Urinary bladder (tissue), 4 donors: ENCODE measurements around the gene KIF5B. TPM values are rescaled to one million over a fixed set of nuclear protein-coding genes. Genes with fewer than 3 reads are reported as not detected.
"Not testable (repeated sequence)": the region's sequence is repeated elsewhere in the genome, so short reads cannot be mapped to it uniquely, and the experiment has no call there.

Experiments used
- DNase-seq: peaks from one replicate; pipeline ENCODE4 v3.0.0-alpha.2; 2015; ENCODE audit errors: extremely low spot score
- H3K27ac ChIP-seq: one replicate; pipeline ENCODE4 v1.5.1; 2013; ENCODE audit warnings: low read depth, mild to moderate bottlenecking, moderate library complexity
- H3K36me3 ChIP-seq: one replicate; pipeline ENCODE4 v1.6.1; 2013; ENCODE audit warnings: mild to moderate bottlenecking, moderate library complexity; ENCODE audit not compliant: insufficient read depth
- H3K4me1 ChIP-seq: one replicate; pipeline ENCODE4 v1.6.1; 2013; ENCODE audit warnings: mild to moderate bottlenecking, moderate library complexity; ENCODE audit not compliant: insufficient read depth
- H3K4me3 ChIP-seq: one replicate; pipeline ENCODE4 v1.5.1; 2013; ENCODE audit warnings: low read depth, low read length
- WGBS: extraction: QIAGEN DNeasy Blood & Tissue Kit; methylation state at CpG from one replicate; pipeline ENCODE4 v1.1.7; 2013; 5-methylcytosine and 5-hydroxymethylcytosine counted together
- polyA plus RNA-seq: library from polyadenylated mRNA; stranded (reverse); fragments of 200-250 nt; gene quantifications from one replicate; pipeline ENCODE4 v1.2.3, GENCODE V29; 2013
- total RNA-seq: library from RNA; depleted of rRNA; stranded (reverse); fragments of >200 nt; gene quantifications from one replicate; pipeline ENCODE4 v1.2.3, GENCODE V29; 2014
- donor health status: healthy with polysubstance abuse.
- donor health status: healthy.

Gene KIF5B
- total and polyA plus RNA-seq, 2 donors = 92.6 to 189 TPM

GRCh38 chr10:32050177-32050576 lies 6.0 kb downstream of the KIF5B start:
- 45% methylated on average over 6 of the region's 6 CpGs for WGBS
- no peak overlapping the region for H3K27ac ChIP-seq
- no peak overlapping the region for H3K4me3 ChIP-seq
- H3K4me1 ChIP-seq = no peaks in the 10 kb centered on the region
- peaks cover 4% of the 10 kb centered on the region for H3K36me3 ChIP-seq
- DNase-seq = no peak

- H3K27ac ChIP-seq = no peak overlapping the region
- WGBS = 51% methylated on average over 4 of the region's 4 CpGs
- no peaks in the 10 kb centered on the region for H3K4me1 ChIP-seq
- DNase-seq = no peak
- H3K36me3 ChIP-seq = peaks cover 4% of the 10 kb centered on the region
- H3K4me3 ChIP-seq = no peak overlapping the region
Measured at GRCh38 chr10:32049113-32049512, 7.1 kb downstream of the KIF5B start.

- no peaks in the 10 kb centered on the region for H3K4me1 ChIP-seq
- no peak overlapping the region for H3K27ac ChIP-seq
- no peak overlapping the region for H3K4me3 ChIP-seq
- peaks cover 4% of the 10 kb centered on the region for H3K36me3 ChIP-seq
- WGBS = 89% methylated on average over 1 of the region's 1 CpG
- no peak for DNase-seq
Measured at GRCh38 chr10:32048282-32048681, 7.9 kb downstream of the KIF5B start.

- DNase-seq = no peak
- Histone ChIP-seq H3K4me1 (no peaks in the 10 kb centered on the region), H3K27ac (no peak overlapping the region), H3K36me3 (peaks cover 4% of the 10 kb centered on the region), H3K4me3 (no peak overlapping the region)
Measured at GRCh38 chr10:32047881-32048280, 8.3 kb downstream of the KIF5B start.

GRCh38 chr10:32046151-32046550 lies 10.1 kb downstream of the KIF5B start:
- WGBS = 95% methylated on average over 3 of the region's 3 CpGs
- no peak overlapping the region for H3K4me3 ChIP-seq
- H3K36me3 ChIP-seq = peaks cover 4% of the 10 kb centered on the region
- no peaks in the 10 kb centered on the region for H3K4me1 ChIP-seq
- no peak for DNase-seq
- no peak overlapping the region for H3K27ac ChIP-seq

- WGBS = 70% methylated on average over 8 of the region's 8 CpGs
- not testable (repeated sequence) for H3K27ac ChIP-seq, H3K36me3 ChIP-seq, DNase-seq, H3K4me3 ChIP-seq, H3K4me1 ChIP-seq
Measured at GRCh38 chr10:32042730-32043129, 13.5 kb downstream of the KIF5B start.

GRCh38 chr10:32041290-32042028 lies 14.8 kb downstream of the KIF5B start:
- peak overlapping the region; percentile 23 for H3K27ac ChIP-seq
- WGBS = 51% methylated on average over 1 of the region's 1 CpG
- H3K4me3 ChIP-seq = no peak overlapping the region
- DNase-seq = no peak
- no peaks in the 10 kb centered on the region for H3K4me1 ChIP-seq
- H3K36me3 ChIP-seq = peaks cover 3% of the 10 kb centered on the region

- DNase-seq = no peak
- no peak overlapping the region for H3K4me3 ChIP-seq
- H3K4me1 ChIP-seq = no peaks in the 10 kb centered on the region
- no peaks in the 10 kb centered on the region for H3K36me3 ChIP-seq
- no peak overlapping the region for H3K27ac ChIP-seq
- WGBS = 81% methylated on average over 1 of the region's 1 CpG
Measured at GRCh38 chr10:32039734-32040133, 16.5 kb downstream of the KIF5B start.

- Histone ChIP-seq H3K27ac (no peak overlapping the region), H3K4me1 (no peaks in the 10 kb centered on the region), H3K36me3 (no peaks in the 10 kb centered on the region), H3K4me3 (no peak overlapping the region)
- no peak for DNase-seq
- 51% methylated on average over 3 of the region's 3 CpGs for WGBS
Measured at GRCh38 chr10:32038777-32039176, 17.4 kb downstream of the KIF5B start.

GRCh38 chr10:32036922-32037321 lies 19.3 kb downstream of the KIF5B start:
- H3K36me3 ChIP-seq = no peaks in the 10 kb centered on the region

GRCh38 chr10:32035038-32035437 lies 21.2 kb downstream of the KIF5B start:
- H3K4me1 ChIP-seq = no peaks in the 10 kb centered on the region
- DNase-seq = no peak
- WGBS = 80% methylated on average over 1 of the region's 1 CpG

More at GRCh38 chr10:32036922-32037321, 19.3 kb downstream of the KIF5B start:
- no peak overlapping the region for H3K4me3 ChIP-seq
- no peak for DNase-seq
- H3K27ac ChIP-seq = no peak overlapping the region
- no peaks in the 10 kb centered on the region for H3K4me1 ChIP-seq
- WGBS = 84% methylated on average over 4 of the region's 4 CpGs

GRCh38 chr10:32033171-32033570 lies 23.1 kb downstream of the KIF5B start:
- DNase-seq = no peak
- Histone ChIP-seq H3K36me3 (peaks cover 3% of the 10 kb centered on the region), H3K4me1 (no peaks in the 10 kb centered on the region), H3K4me3 (no peak overlapping the region), H3K27ac (no peak overlapping the region)
- 84% methylated on average over 5 of the region's 5 CpGs for WGBS

More at GRCh38 chr10:32035038-32035437, 21.2 kb downstream of the KIF5B start:
- H3K27ac ChIP-seq = no peak overlapping the region
- no peaks in the 10 kb centered on the region for H3K36me3 ChIP-seq
- no peak overlapping the region for H3K4me3 ChIP-seq

- no peak for DNase-seq
- 93% methylated on average over 4 of the region's 4 CpGs for WGBS
- no peak overlapping the region for H3K27ac ChIP-seq
- H3K36me3 ChIP-seq = peaks cover 5% of the 10 kb centered on the region
- no peak overlapping the region for H3K4me3 ChIP-seq
- no peaks in the 10 kb centered on the region for H3K4me1 ChIP-seq
Measured at GRCh38 chr10:32031920-32032319, 24.3 kb downstream of the KIF5B start.

- Histone ChIP-seq H3K27ac (no peak overlapping the region), H3K36me3 (peaks cover 5% of the 10 kb centered on the region), H3K4me1 (no peaks in the 10 kb centered on the region), H3K4me3 (no peak overlapping the region)
- WGBS = 97% methylated on average over 6 of the region's 6 CpGs
- no peak for DNase-seq
Measured at GRCh38 chr10:32031424-32031823, 24.8 kb downstream of the KIF5B start.
